Articular chondrocyte of knee joint (primary cell): ENCODE data around the gene CCDC9B. TPM values are rescaled to one million over a fixed set of nuclear protein-coding genes. Genes with fewer than 3 reads are reported as not detected.

Experiments
- total RNA-seq: library from RNA; depleted of rRNA; stranded (reverse); fragments of >200 nt; gene quantifications from 2 replicates; pipeline ENCODE4 v1.2.3, GENCODE V29; 2012

The CCDC9B gene
- total RNA-seq: 8.5 and 12.5 TPM in 2 replicates

GRCh38 chr15:40340740-40341400, at the start of gene CCDC9B:
Gene CCDC9B (minus strand): TSS chr15:40340939. CDS start chr15:40340819, 120 bp downstream.

GRCh38 chr15:40382580-40383456, 42.1 kb upstream of the CCDC9B start, which contains the start of gene KNSTRN:
Gene KNSTRN (plus strand): TSS chr15:40382721. CDS start chr15:40382836, 115 bp downstream.

DNA sequence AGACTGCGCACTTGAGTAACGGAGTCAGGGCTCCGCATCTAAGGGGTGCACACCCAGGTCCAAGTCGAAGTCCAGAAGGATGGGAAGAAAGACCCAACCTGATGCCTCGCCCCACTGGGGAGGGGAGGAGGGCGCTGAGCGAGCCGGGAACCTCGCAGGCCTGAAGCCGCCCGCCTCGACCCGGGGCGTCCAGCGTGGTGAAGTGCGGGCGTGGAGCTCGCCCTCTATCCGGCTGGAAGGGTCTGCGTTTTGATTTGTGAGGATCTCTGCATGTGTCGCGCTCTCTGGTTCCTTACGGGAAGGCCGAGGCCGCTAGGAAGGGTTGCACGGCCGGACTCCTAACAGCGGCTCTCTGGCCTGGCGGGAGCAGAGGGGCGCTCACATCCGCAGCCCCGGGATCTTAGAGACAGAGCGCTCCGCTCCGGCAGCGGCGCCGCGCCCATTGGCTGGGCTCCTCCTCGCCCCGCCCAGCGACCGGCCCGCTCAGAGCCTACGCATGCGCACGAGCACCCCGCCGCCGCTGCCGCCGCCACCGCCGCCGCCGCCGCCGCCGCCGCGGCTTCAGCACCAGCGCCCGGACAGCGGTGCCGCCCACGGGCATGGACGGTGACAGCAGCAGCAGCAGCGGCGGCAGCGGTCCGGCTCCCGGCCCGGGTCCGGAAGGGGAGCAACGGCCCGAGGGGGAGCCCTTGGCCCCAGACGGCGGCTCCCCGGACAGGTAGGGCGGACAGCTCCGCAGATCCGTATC, 17.2 kb upstream of the CCDC9B start, which contains the start of gene DISP2:
DISP2 (plus strand) TSS at position 497 of the 748 bp plus-strand sequence; CDS start at position 600, 103 bp downstream.

DNA sequence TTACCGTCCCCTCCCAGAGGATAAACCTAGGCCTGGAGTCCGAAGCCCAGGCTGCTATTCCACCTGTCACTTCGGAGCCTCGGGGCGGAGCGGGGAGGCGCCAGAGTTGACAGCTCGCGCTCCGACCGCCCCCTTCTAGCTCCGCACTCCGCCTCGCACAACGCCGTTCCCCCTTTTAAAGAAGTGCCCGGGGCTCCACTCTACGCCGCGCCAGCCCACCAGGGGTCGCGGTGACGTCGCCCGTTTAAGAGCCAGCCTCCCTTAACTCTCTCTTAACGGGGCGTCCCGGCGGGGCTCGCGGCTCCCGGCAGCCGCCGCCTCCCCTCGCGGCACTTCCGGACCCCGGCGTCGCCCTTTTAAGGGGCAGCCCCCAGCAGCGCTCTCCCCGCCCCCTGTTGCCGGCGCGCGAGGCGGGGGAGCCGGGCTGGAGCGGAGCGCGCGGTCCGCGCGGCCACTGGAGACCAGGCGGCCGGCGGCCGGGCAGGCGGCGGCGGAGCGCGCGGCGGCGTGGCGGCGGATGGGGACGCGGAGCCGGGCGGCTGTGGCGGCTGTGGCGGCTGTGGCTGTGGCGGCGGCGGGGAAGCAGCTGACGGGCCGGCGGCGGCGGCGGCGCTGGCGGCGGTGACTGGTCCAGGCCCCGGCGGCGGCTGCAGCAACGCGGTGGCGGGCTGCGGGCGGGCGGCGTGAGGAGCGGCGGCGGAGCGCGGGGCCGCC, 17.3 kb downstream of the CCDC9B start, which contains the start of gene INAFM2:
INAFM2 (plus strand) TSS at position 454 of the 714 bp plus-strand sequence. CDS start 364 bp downstream, outside the sequence.

DNA sequence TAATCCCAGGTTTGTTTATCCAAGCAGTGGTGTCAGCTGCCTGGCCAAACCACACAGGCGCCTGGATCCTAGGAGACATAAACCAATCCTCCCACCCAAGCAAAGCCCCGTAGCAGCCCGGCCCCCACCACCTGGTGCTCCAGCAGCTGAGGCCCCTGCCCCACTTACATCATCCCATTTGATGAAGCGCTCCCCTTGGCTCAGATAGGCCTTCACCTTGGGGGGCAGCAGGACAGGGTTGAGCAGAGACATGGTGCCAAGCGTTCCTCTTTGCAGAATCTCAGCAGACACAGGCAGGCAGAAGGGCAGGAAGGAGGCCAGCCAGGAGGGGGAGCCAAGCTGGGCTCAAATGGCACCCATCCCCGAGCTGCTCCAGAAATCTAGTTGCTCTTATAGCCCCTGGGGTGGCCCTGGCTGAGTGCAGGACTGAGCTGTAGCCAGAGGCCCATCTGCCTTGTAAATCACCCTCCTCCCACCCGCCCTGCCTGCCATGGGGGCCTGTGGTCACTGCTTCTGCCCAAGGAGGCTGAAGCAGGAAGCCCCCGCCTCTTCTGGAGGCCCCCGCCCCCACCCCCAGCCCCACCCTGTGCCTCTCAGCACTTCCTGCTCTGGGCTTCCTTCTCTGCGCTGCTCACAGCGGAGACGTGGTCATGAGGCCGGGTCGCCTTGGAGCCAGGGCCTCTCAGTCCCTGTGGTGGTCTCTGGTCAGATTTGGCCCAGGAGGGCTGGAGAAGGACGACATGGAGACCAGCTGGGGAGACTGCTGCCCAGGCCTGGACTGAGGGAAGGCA, 33.1 kb downstream of the CCDC9B start, which contains the start of gene PLCB2:
PLCB2 (minus strand) TSS at position 515 of the 791 bp plus-strand sequence; CDS start at position 252, 263 bp downstream.

GRCh38 chr15:40282869-40283614, 57.7 kb downstream of the CCDC9B start, which contains the start of gene ANKRD63:
Gene ANKRD63 (minus strand): TSS chr15:40283064. CDS start chr15:40282586, 478 bp downstream.

Other genes with a start within 250 kb of the CCDC9B start
- 3.2 and 3.5 TPM in 2 replicates for gene BMF, start 232.1 kb downstream of the CCDC9B start, total RNA-seq
- 10.7 and 16.3 TPM in 2 replicates for gene BUB1B, start 179.9 kb downstream of the CCDC9B start, total RNA-seq
- gene PAK6, start 101.9 kb downstream of the CCDC9B start, total RNA-seq: not detected in 2 replicates
- not detected in 2 replicates for gene ANKRD63, start 57.9 kb downstream of the CCDC9B start, total RNA-seq
- not detected in 2 replicates for gene PLCB2, start 33.0 kb downstream of the CCDC9B start, total RNA-seq
- 6.1 and 6.7 TPM in 2 replicates for gene INAFM2, start 17.2 kb downstream of the CCDC9B start, total RNA-seq
- gene PHGR1, start 10.1 kb upstream of the CCDC9B start, total RNA-seq: not detected in 2 replicates
- 0.11 and 0.13 TPM in 2 replicates for gene DISP2, start 17.3 kb upstream of the CCDC9B start, total RNA-seq
- 32.6 and 32.7 TPM in 2 replicates for gene KNSTRN, start 41.8 kb upstream of the CCDC9B start, total RNA-seq
- 33.5 and 35.7 TPM in 2 replicates for gene IVD, start 64.9 kb upstream of the CCDC9B start, total RNA-seq
- 5.7 and 8.1 TPM in 2 replicates for gene BAHD1, start 100.0 kb upstream of the CCDC9B start, total RNA-seq
- gene CHST14, start 130.0 kb upstream of the CCDC9B start, total RNA-seq: 13.3 and 15.8 TPM in 2 replicates
- 27.7 and 28.1 TPM in 2 replicates for gene CCDC32, start 224.1 kb upstream of the CCDC9B start, total RNA-seq
- 8.2 and 8.6 TPM in 2 replicates for gene RPUSD2, start 228.4 kb upstream of the CCDC9B start, total RNA-seq